SU-DHL-6 (cell line): ENCODE data around the gene STXBP5.

ENCODE experiments used
- H2AFZ ChIP-seq: fragments of 200-600 bp; sonication (generic); 2 replicates; pipeline ENCODE4 v1.6.1; 2014; ENCODE audit warnings: low read depth, mild to moderate bottlenecking, moderate library complexity, mixed read lengths, antibody characterized with exemption, low read length; ENCODE audit not compliant: severe bottlenecking
- H3F3A ChIP-seq: fragments of 200-600 bp; shearing (Covaris generic); 2 replicates; pipeline ENCODE4 v1.6.0; 2016; ENCODE audit warnings: antibody characterized with exemption, mild to moderate bottlenecking; ENCODE audit not compliant: insufficient read depth
- H3K27ac ChIP-seq: fragments of 200-600 bp; sonication (generic); 2 replicates; pipeline ENCODE4 v1.5.1; 2016; ENCODE audit warnings: low read depth, mild to moderate bottlenecking, low read length, moderate library complexity, mixed read lengths
- H3K27me3 ChIP-seq: fragments of 200-600 bp; sonication (generic), shearing (Covaris generic); 2 replicates; pipeline ENCODE4 v1.6.0; 2014; ENCODE audit warnings: mild to moderate bottlenecking, low read length
- H3K36me3 ChIP-seq: fragments of 200-600 bp; sonication (generic); 2 replicates; pipeline ENCODE4 v1.6.1; 2014; ENCODE audit warnings: mild to moderate bottlenecking, low read length, mixed read lengths
- H3K4me2 ChIP-seq: fragments of 300-600, 200-600 bp; shearing (Covaris generic), sonication (generic); 2 replicates; pipeline ENCODE4 v1.6.0; 2014; ENCODE audit warnings: low read length, low read depth, mild to moderate bottlenecking; ENCODE audit not compliant: poor library complexity, severe bottlenecking
- H3K4me3 ChIP-seq: fragments of 200-600 bp; sonication (generic); 2 replicates; pipeline ENCODE4 v1.5.1; 2014; ENCODE audit warnings: antibody characterized with exemption, low read length, mild to moderate bottlenecking, mixed read lengths; ENCODE audit not compliant: insufficient read depth, poor library complexity, severe bottlenecking
- H3K79me2 ChIP-seq: fragments of 200-600 bp; sonication (generic); 2 replicates; pipeline ENCODE4 v1.6.1; 2014; ENCODE audit warnings: mild to moderate bottlenecking, low read length, moderate library complexity; ENCODE audit not compliant: insufficient read depth
- H3K9ac ChIP-seq: fragments of 200-600 bp; sonication (generic); 2 replicates; pipeline ENCODE4 v1.7.0; 2014; ENCODE audit warnings: mild to moderate bottlenecking, low read length
- H3K9me2 ChIP-seq: fragments of 200-600 bp; sonication (generic); replicated peaks from 2 replicates; pipeline ENCODE4 v1.6.1; 2014; ENCODE audit warnings: low read length; ENCODE audit not compliant: insufficient read depth
- H3K9me3 ChIP-seq: fragments of 200-600 bp; sonication (generic); 2 replicates; pipeline ENCODE4 v1.6.1; 2014; ENCODE audit warnings: low read length, mixed read lengths; ENCODE audit not compliant: insufficient read depth
- H4K20me1 ChIP-seq: fragments of 200-600 bp; sonication (generic); 2 replicates; pipeline ENCODE4 v1.6.1; 2014; ENCODE audit warnings: low read depth, mild to moderate bottlenecking, antibody characterized with exemption, low read length, moderate library complexity, mixed read lengths
- EZH2phosphoT487 ChIP-seq: fragments of 200-600 bp; sonication (generic), shearing (Covaris generic); conservative IDR thresholded peaks from 2 replicates; pipeline ENCODE4 v1.6.1; 2018; ENCODE audit warnings: mild to moderate bottlenecking, antibody characterized with exemption, low read length, moderate library complexity, mixed read lengths
- TF ChIP-seq, protein P1 (sequence below): fragments of 200-600 bp; sonication (generic); IDR thresholded peaks from one replicate; pipeline ENCODE4 v1.5.1; 2017; ENCODE audit warnings: antibody characterized with exemption, mild to moderate bottlenecking, low read length, moderate library complexity; ENCODE audit not compliant: insufficient read depth, poor library complexity, severe bottlenecking

Gene STXBP5

DNA sequence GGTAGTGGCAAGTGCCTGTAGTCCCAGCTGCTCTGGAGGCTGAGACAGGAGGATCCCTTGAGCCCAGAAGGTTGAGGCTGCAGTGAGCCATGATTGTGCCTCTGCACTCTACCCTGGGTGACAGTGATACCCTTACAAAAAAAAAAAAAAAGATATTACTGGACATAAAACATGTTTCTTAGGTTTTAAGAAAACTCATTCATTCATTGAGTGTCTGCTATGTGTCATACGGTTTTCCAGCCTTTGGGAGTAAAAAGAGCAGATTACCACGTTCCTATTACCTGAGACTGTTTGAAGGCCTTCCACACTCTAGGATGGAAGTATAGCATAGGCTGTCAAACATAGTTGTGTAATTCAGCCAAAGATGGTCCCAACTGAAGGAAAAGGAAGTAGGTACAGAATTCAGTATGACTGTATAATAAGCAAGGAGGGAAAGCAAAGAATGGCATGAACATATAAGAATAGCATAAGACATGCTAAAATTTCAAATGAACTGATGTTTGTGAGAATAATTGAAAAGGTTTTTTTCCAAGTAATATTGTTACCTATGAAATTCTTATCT lies 22.0 kb downstream of the STXBP5 start:
- H3K79me2 ChIP-seq = no peaks in the 10 kb centered on the region; the same call in 1 of the 2 replicates
- no peak overlapping the region for H2AFZ ChIP-seq
- H3K4me3 ChIP-seq = no peak overlapping the region
- no peaks in the 10 kb centered on the region for H3K9me3 ChIP-seq
- no peak overlapping the region for H3K4me2 ChIP-seq
- no peaks in the 10 kb centered on the region for H3F3A ChIP-seq
- no peaks in the 10 kb centered on the region for H3K36me3 ChIP-seq
- H3K27ac ChIP-seq = no peak overlapping the region
- H4K20me1 ChIP-seq = peaks cover 3% of the 10 kb centered on the region; the same call in 1 of the 2 replicates
- no peak overlapping the region for H3K9ac ChIP-seq
- no peaks in the 10 kb centered on the region for H3K9me2 ChIP-seq
- TF ChIP-seq EZH2phosphoT487 = no peak
- TF ChIP-seq, protein P1, sequence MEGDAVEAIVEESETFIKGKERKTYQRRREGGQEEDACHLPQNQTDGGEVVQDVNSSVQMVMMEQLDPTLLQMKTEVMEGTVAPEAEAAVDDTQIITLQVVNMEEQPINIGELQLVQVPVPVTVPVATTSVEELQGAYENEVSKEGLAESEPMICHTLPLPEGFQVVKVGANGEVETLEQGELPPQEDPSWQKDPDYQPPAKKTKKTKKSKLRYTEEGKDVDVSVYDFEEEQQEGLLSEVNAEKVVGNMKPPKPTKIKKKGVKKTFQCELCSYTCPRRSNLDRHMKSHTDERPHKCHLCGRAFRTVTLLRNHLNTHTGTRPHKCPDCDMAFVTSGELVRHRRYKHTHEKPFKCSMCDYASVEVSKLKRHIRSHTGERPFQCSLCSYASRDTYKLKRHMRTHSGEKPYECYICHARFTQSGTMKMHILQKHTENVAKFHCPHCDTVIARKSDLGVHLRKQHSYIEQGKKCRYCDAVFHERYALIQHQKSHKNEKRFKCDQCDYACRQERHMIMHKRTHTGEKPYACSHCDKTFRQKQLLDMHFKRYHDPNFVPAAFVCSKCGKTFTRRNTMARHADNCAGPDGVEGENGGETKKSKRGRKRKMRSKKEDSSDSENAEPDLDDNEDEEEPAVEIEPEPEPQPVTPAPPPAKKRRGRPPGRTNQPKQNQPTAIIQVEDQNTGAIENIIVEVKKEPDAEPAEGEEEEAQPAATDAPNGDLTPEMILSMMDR = no peak
- H3K27me3 ChIP-seq = no peaks in the 10 kb centered on the region

DNA sequence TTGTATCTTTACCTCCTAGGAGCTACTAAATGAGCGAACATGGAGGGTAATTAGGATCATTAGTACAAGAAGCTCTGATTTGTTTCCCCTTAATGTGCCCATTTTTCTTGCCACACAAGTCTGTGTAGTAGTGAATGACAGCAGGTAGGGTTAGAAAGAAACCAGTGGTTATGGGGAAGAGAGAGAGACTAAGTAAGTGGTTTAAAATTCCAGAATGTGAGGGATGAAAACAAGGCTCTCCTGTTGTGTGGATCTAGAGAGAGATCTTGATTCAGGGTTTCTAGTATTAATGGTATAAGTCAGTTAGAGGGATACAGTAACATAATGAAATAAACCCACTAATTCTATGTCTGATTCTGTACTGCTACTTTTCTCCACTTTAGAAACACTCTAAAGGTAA lies 22.7 kb downstream of the STXBP5 start:
- H3K27me3 ChIP-seq = no peaks in the 10 kb centered on the region
- H2AFZ ChIP-seq = no peak overlapping the region
- H3K27ac ChIP-seq = no peak overlapping the region
- H3K36me3 ChIP-seq = no peaks in the 10 kb centered on the region
- no peaks in the 10 kb centered on the region for H3K9me2 ChIP-seq
- H3K4me2 ChIP-seq = no peak overlapping the region
- no peak for TF ChIP-seq EZH2phosphoT487
- TF ChIP-seq, protein P1 = no peak
- no peak overlapping the region for H3K9ac ChIP-seq
- no peak overlapping the region for H3K4me3 ChIP-seq
- 0 out of 2 replicates have a peak, but pooled peaks cover 3% of the 10 kb centered on the region for H4K20me1 ChIP-seq
- no peaks in the 10 kb centered on the region for H3F3A ChIP-seq
- no peaks in the 10 kb centered on the region for H3K9me3 ChIP-seq
- no peaks in the 10 kb centered on the region; the same call in 1 of the 2 replicates for H3K79me2 ChIP-seq

DNA sequence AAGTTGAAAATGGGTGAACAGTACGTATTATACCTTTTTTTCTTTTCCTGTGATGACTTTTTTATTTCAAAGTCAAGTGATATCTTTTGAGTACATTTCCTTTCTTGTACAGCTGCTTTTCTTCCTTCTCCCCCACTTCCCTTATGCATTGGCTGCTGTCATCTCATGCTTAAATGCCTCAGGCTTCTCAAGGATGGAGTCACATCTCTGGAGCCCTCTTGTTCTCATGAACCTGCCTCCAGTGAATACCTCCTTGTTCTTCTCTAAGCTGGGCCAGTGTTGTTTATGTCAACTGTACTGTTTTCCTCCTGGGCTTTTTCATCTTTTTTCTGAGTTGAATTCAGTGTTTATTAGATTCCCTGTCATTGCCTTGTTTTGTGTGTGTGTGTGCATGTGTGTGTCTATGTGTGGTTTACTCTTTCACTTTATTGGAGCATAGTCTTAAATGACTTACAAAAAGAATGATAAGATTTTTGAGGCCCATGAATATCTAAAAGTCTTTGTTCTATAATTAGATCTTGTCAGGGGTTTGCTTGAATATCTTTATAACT lies 23.6 kb downstream of the STXBP5 start:
- H3F3A ChIP-seq = no peaks in the 10 kb centered on the region
- H3K9me3 ChIP-seq = no peaks in the 10 kb centered on the region
- TF ChIP-seq, protein P1 = no peak
- TF ChIP-seq EZH2phosphoT487 = no peak
- no peak overlapping the region for H3K4me2 ChIP-seq
- H3K9me2 ChIP-seq = no peaks in the 10 kb centered on the region
- H3K79me2 ChIP-seq = no peaks in the 10 kb centered on the region; the same call in 1 of the 2 replicates
- 0 out of 2 replicates have a peak, but pooled peaks cover 3% of the 10 kb centered on the region for H4K20me1 ChIP-seq
- H3K9ac ChIP-seq = no peak overlapping the region
- H3K27me3 ChIP-seq = no peaks in the 10 kb centered on the region
- H2AFZ ChIP-seq = no peak overlapping the region
- H3K4me3 ChIP-seq = no peak overlapping the region
- H3K36me3 ChIP-seq = no peaks in the 10 kb centered on the region
- no peak overlapping the region for H3K27ac ChIP-seq
